HepG2 (cell line): ENCODE measurements around the gene KLHL21. TPM values are rescaled to one million over a fixed set of nuclear protein-coding genes. Genes with fewer than 3 reads are reported as not detected.

Experiments used
- ARNT2 ChIP-seq: sonication (generic); formaldehyde crosslinking; IDR thresholded peaks from 2 replicates; pipeline ENCODE4 v1.8.0; 2022; ENCODE audit warnings: mild to moderate bottlenecking, low read depth, missing genetic modification reagents, moderate library complexity
- ATRX ChIP-seq: sonication (generic); formaldehyde crosslinking; IDR thresholded peaks from 2 replicates; pipeline ENCODE4 v1.4.0; 2020; ENCODE audit warnings: missing genetic modification reagents, borderline replicate concordance
- CBX5 ChIP-seq: sonication (generic); formaldehyde crosslinking; IDR thresholded peaks from 2 replicates; pipeline ENCODE4 v1.4.0; 2020; ENCODE audit warnings: missing genetic modification reagents, borderline replicate concordance
- CEBPB ChIP-seq: IDR thresholded peaks from 2 replicates; pipeline ENCODE4 v1.6.1; 2011; ENCODE audit warnings: low read depth, low read length, improper control_type of control experiment, borderline replicate concordance
- JARID2 ChIP-seq: sonication (generic); formaldehyde crosslinking; IDR thresholded peaks from 2 replicates; pipeline ENCODE4 v1.8.1; 2023; ENCODE audit warnings: missing genetic modification reagents, inconsistent platforms; ENCODE audit not compliant: insufficient replicate concordance
- KLF9 ChIP-seq: IDR thresholded peaks from 2 replicates; pipeline ENCODE4 v1.6.1; 2016; ENCODE audit warnings: low read depth
- LCORL ChIP-seq, 2 experiments: fragments of 450-650 bp in 1 of 2; sonication (generic) in 1 of 2; formaldehyde crosslinking in 1 of 2; IDR thresholded peaks; 2 replicates each; pipeline versions ENCODE4 v1.5.0 to v1.6.1; 2017 to 2020; ENCODE audit warnings: antibody characterized with exemption in 1 of 2, missing genetic modification reagents in 1 of 2
- MAFF ChIP-seq: IDR thresholded peaks from 2 replicates; pipeline ENCODE4 v1.6.1; 2011; ENCODE audit warnings: low read depth, low read length, improper control_type of control experiment
- MAFK ChIP-seq, 2 experiments: IDR thresholded peaks in 1 of 2; conservative IDR thresholded peaks in 1 of 2; 2 replicates each; pipeline ENCODE4 v1.6.1; 2011; ENCODE audit warnings: improper control_type of control experiment in 2 of 2, low read length in 2 of 2
- MTF2 ChIP-seq: sonication (generic); formaldehyde crosslinking; IDR thresholded peaks from 2 replicates; pipeline ENCODE4 v1.5.0; 2020; ENCODE audit warnings: missing genetic modification reagents, borderline replicate concordance
- NBN ChIP-seq: fragments of 450-650 bp; conservative IDR thresholded peaks from 2 replicates; pipeline ENCODE4 v1.6.1; 2017
- NFE2 ChIP-seq: sonication (generic); formaldehyde crosslinking; IDR thresholded peaks from 2 replicates; pipeline ENCODE4 v1.4.0; 2020; ENCODE audit warnings: missing genetic modification reagents
- RBFOX2 ChIP-seq: fragments of 200-400 bp; formaldehyde crosslinking; IDR thresholded peaks from 2 replicates; pipeline ENCODE4 v1.6.1; 2017; ENCODE audit warnings: low read depth, mild to moderate bottlenecking, low read length
- REXO4 ChIP-seq: sonication (generic); formaldehyde crosslinking; IDR thresholded peaks from 2 replicates; pipeline ENCODE4 v1.8.0; 2022; ENCODE audit warnings: missing genetic modification reagents, mild to moderate bottlenecking, borderline replicate concordance
- SATB2 ChIP-seq: sonication (generic); formaldehyde crosslinking; IDR thresholded peaks from 2 replicates; pipeline ENCODE4 v1.5.0; 2020; ENCODE audit warnings: missing genetic modification reagents
- SNRNP70 ChIP-seq: fragments of 200-400 bp; formaldehyde crosslinking; IDR thresholded peaks from 2 replicates; pipeline ENCODE4 v1.6.1; 2017; ENCODE audit warnings: mild to moderate bottlenecking, low read depth, low read length, moderate library complexity
- SP140L ChIP-seq: sonication (generic); formaldehyde crosslinking; IDR thresholded peaks from 2 replicates; pipeline ENCODE4 v1.4.0; 2020; ENCODE audit warnings: missing genetic modification reagents, borderline replicate concordance
- STAT5B ChIP-seq: sonication (generic); formaldehyde crosslinking; IDR thresholded peaks from 2 replicates; pipeline ENCODE4 v1.4.0; 2020; ENCODE audit warnings: missing genetic modification reagents
- SUZ12 ChIP-seq: fragments of 150-350 bp; IDR thresholded peaks from 2 replicates; pipeline ENCODE4 v1.6.1; 2014; ENCODE audit warnings: low read depth, low read length
- XBP1 ChIP-seq: sonication (generic); formaldehyde crosslinking; IDR thresholded peaks from 2 replicates; pipeline ENCODE4 v1.5.0; 2020; ENCODE audit warnings: missing genetic modification reagents
- ZFP36L1 ChIP-seq: sonication (generic); formaldehyde crosslinking; IDR thresholded peaks from 2 replicates; pipeline ENCODE4 v1.8.0; 2022; ENCODE audit warnings: mild to moderate bottlenecking, missing genetic modification reagents, moderate library complexity
- ZFP62 ChIP-seq: sonication (generic); formaldehyde crosslinking; IDR thresholded peaks from 2 replicates; pipeline ENCODE4 v1.4.0; 2020; ENCODE audit warnings: missing genetic modification reagents
- ZNF138 ChIP-seq: sonication (generic); formaldehyde crosslinking; IDR thresholded peaks from 2 replicates; pipeline ENCODE4 v1.5.0; 2020; ENCODE audit warnings: mild to moderate bottlenecking, low read depth, missing genetic modification reagents
- ZNF430 ChIP-seq: sonication (generic); formaldehyde crosslinking; IDR thresholded peaks from 2 replicates; pipeline ENCODE4 v1.9.0; 2021; ENCODE audit warnings: mild to moderate bottlenecking, missing genetic modification reagents
- ZNF776 ChIP-seq: sonication (generic); formaldehyde crosslinking; IDR thresholded peaks from 2 replicates; pipeline ENCODE4 v1.4.0; 2020; ENCODE audit warnings: mild to moderate bottlenecking, missing genetic modification reagents
- polyA plus RNA-seq, 8 experiments: library from polyadenylated mRNA; depleted of rRNA in 3 of 8; stranded (reverse) in 7 of 8; unstranded in 1 of 8; fragments of >200 nt; fragmentation: Illumina TruSeq in 4 of 8; extraction: Trizol in 4 of 8; gene quantifications; 2 replicates each; pipeline versions ENCODE4 v1.2.1 to v1.2.3, GENCODE V29; 2011 to 2016; ENCODE audit warnings: low read depth in 4 of 8, missing spikeins in 1 of 8, mixed read lengths in 1 of 8; ENCODE audit not compliant: insufficient read depth in 1 of 8
- total RNA-seq, 5 experiments: library from RNA; depleted of rRNA; stranded (reverse); fragments of >200 nt; fragmentation: Illumina TruSeq; extraction: Trizol; gene quantifications; 2 replicates each; pipeline ENCODE4 v1.2.3, GENCODE V29; 2016; ENCODE audit warnings: low read depth in 1 of 5
- TF ChIP-seq, protein P1 (sequence below): sonication (generic); formaldehyde crosslinking; IDR thresholded peaks from 2 replicates; pipeline ENCODE4 v1.8.0; 2022; ENCODE audit warnings: mild to moderate bottlenecking, missing genetic modification reagents; ENCODE audit not compliant: insufficient replicate concordance
- TF ChIP-seq, protein P2 (sequence below): sonication (generic); formaldehyde crosslinking; IDR thresholded peaks from 2 replicates; pipeline ENCODE4 v1.4.0; 2020; ENCODE audit warnings: mild to moderate bottlenecking, missing genetic modification reagents
- TF ChIP-seq, protein P3 (sequence below): IDR thresholded peaks from 2 replicates; pipeline ENCODE4 v1.6.1; 2018; ENCODE audit warnings: missing genetic modification reagents

Gene KLHL21
- total and polyA plus RNA-seq, 2 of the 13 experiments (the other 11 are each of a cell fraction or from before 2014, with no cell fraction given), result 14.8 to 25.0 TPM

DNA sequence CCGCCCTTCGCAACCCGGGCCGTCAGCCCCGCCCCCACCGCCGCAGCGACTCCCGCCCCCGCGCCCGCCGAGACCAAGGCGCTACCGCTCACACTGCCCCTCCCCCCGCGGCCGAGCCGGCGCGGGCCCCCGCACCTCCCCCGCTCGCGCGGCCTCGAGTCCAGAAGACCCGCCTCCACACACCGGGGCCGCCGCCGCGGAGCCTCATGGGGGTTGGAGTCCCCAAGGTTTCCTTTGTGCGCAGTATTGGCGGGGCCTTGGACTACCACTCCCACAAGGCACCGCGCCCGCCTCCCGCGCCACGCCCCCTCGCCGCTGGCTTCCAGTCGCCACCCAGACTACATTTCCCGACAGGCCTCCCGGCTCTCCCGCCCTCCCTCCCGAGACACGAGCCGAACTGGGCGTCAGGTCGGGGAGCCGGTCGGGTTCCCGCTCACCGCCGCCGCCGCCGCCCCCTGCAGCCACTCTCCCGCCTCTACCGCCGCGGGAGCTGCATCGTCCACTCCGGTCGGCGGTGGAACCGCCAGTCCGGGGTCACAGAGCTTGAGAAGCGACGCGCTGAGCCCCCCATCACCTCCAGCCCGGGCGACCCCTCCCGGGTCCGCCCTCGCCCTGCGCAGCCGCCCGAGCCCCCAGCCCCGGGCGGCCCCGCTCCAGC lies 10.8 kb upstream of the KLHL21 start, which contains the start of gene PHF13 (continued):
- TF ChIP-seq RBFOX2 (peak; percentile 67), JARID2 (CRISPR knock-in tag) (no peak), ZNF138 (CRISPR knock-in tag) (no peak), ZNF776 (CRISPR knock-in tag) (no peak), ATRX (CRISPR knock-in tag) (no peak), SP140L (CRISPR knock-in tag) (no peak), LCORL (IDR thresholded peaks at IDR 0.05) (no peak), LCORL (CRISPR knock-in tag; IDR thresholded peaks at IDR 0.05) (peak; percentile 68; the same call in 1 of the 2 replicates), SATB2 (no peak), MAFK (conservative IDR thresholded peaks at IDR 0.05 in 1 of 2, IDR thresholded peaks at IDR 0.05 in 1 of 2; ENCODE audit: low read length in 2 of 2) (no peak), NFE2 (CRISPR knock-in tag) (no peak), REXO4 (CRISPR knock-in tag) (no peak), CBX5 (CRISPR knock-in tag) (peak; percentile 37; the same call in 1 of the 2 replicates), XBP1 (CRISPR knock-in tag) (no peak), ZFP62 (CRISPR knock-in tag) (no peak), KLF9 (CRISPR knock-in tag) (peak; percentile 70; the same call in 1 of the 2 replicates), ZNF430 (CRISPR knock-in tag) (0 out of 2 replicates have a peak, but pooled peaks have one; percentile 11), ARNT2 (peak; percentile 41), SNRNP70 (no peak), MAFF (no peak), MTF2 (CRISPR knock-in tag) (peak; percentile 74; the same call in 1 of the 2 replicates), NBN (no peak), STAT5B (no peak), SUZ12 (peak; percentile 88), ZFP36L1 (CRISPR knock-in tag) (no peak), CEBPB (no peak)
- TF ChIP-seq, protein P1, sequence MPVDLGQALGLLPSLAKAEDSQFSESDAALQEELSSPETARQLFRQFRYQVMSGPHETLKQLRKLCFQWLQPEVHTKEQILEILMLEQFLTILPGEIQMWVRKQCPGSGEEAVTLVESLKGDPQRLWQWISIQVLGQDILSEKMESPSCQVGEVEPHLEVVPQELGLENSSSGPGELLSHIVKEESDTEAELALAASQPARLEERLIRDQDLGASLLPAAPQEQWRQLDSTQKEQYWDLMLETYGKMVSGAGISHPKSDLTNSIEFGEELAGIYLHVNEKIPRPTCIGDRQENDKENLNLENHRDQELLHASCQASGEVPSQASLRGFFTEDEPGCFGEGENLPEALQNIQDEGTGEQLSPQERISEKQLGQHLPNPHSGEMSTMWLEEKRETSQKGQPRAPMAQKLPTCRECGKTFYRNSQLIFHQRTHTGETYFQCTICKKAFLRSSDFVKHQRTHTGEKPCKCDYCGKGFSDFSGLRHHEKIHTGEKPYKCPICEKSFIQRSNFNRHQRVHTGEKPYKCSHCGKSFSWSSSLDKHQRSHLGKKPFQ, result no peak
- TF ChIP-seq, protein P2, sequence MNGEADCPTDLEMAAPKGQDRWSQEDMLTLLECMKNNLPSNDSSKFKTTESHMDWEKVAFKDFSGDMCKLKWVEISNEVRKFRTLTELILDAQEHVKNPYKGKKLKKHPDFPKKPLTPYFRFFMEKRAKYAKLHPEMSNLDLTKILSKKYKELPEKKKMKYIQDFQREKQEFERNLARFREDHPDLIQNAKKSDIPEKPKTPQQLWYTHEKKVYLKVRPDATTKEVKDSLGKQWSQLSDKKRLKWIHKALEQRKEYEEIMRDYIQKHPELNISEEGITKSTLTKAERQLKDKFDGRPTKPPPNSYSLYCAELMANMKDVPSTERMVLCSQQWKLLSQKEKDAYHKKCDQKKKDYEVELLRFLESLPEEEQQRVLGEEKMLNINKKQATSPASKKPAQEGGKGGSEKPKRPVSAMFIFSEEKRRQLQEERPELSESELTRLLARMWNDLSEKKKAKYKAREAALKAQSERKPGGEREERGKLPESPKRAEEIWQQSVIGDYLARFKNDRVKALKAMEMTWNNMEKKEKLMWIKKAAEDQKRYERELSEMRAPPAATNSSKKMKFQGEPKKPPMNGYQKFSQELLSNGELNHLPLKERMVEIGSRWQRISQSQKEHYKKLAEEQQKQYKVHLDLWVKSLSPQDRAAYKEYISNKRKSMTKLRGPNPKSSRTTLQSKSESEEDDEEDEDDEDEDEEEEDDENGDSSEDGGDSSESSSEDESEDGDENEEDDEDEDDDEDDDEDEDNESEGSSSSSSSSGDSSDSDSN, result peak; percentile 11; the same call in 1 of the 2 replicates
- TF ChIP-seq, protein P3, sequence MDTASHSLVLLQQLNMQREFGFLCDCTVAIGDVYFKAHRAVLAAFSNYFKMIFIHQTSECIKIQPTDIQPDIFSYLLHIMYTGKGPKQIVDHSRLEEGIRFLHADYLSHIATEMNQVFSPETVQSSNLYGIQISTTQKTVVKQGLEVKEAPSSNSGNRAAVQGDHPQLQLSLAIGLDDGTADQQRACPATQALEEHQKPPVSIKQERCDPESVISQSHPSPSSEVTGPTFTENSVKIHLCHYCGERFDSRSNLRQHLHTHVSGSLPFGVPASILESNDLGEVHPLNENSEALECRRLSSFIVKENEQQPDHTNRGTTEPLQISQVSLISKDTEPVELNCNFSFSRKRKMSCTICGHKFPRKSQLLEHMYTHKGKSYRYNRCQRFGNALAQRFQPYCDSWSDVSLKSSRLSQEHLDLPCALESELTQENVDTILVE (CRISPR knock-in tag), result peak; percentile 89
